H9 (cell line): ENCODE measurements around the gene CALML4. TPM values are rescaled to one million over a fixed set of nuclear protein-coding genes. Genes with fewer than 3 reads are reported as not detected.

Experiments used
- DNase-seq: peaks from one replicate; pipeline ENCODE4 v3.0.0-alpha.2; 2017
- H2AFZ ChIP-seq: one replicate; pipeline ENCODE4 v1.6.1; 2013; ENCODE audit warnings: mild to moderate bottlenecking, low read length, control low read depth, moderate library complexity
- H2AK5ac ChIP-seq: 2 replicates; pipeline ENCODE4 v1.6.1; 2013; ENCODE audit warnings: low read length, control low read depth, mixed read lengths; ENCODE audit not compliant: insufficient read length
- H2BK120ac ChIP-seq: one replicate; pipeline ENCODE4 v1.6.1; 2013; ENCODE audit warnings: low read depth, mild to moderate bottlenecking, low read length, control low read depth, inconsistent platforms; ENCODE audit not compliant: poor library complexity, severe bottlenecking
- H2BK12ac ChIP-seq: 2 replicates; pipeline ENCODE4 v1.6.1; 2013; ENCODE audit warnings: low read length, control low read depth, mixed read lengths, low read depth; ENCODE audit not compliant: insufficient read length
- H2BK15ac ChIP-seq: 2 replicates; pipeline ENCODE4 v1.6.1; 2013; ENCODE audit warnings: low read depth, low read length, control low read depth
- H2BK20ac ChIP-seq: one replicate; pipeline ENCODE4 v1.6.1; 2013; ENCODE audit warnings: low read depth, mild to moderate bottlenecking, low read length, control low read depth, inconsistent platforms; ENCODE audit not compliant: poor library complexity, severe bottlenecking
- H2BK5ac ChIP-seq: 2 replicates; pipeline ENCODE4 v1.6.1; 2013; ENCODE audit warnings: low read length, control low read depth, mixed read lengths; ENCODE audit not compliant: insufficient read length
- H3K14ac ChIP-seq: 2 replicates; pipeline ENCODE4 v1.6.1; 2013; ENCODE audit warnings: low read length, control low read depth; ENCODE audit not compliant: insufficient read depth
- H3K18ac ChIP-seq: 2 replicates; pipeline ENCODE4 v1.6.1; 2013; ENCODE audit warnings: low read depth, mild to moderate bottlenecking, mixed read lengths, low read length, control low read depth; ENCODE audit not compliant: insufficient read length
- H3K23ac ChIP-seq: 2 replicates; pipeline ENCODE4 v1.6.1; 2013; ENCODE audit warnings: low read length, control low read depth, mixed read lengths, low read depth; ENCODE audit not compliant: insufficient read length
- H3K23me2 ChIP-seq: 2 replicates; pipeline ENCODE4 v1.6.1; 2013; ENCODE audit warnings: low read depth, mild to moderate bottlenecking, mixed read lengths, low read length, control low read depth; ENCODE audit not compliant: insufficient read length, poor library complexity, severe bottlenecking
- H3K27ac ChIP-seq: 2 replicates; pipeline ENCODE4 v1.5.1; 2013; ENCODE audit warnings: low read length, control low read depth, mixed read lengths, low read depth; ENCODE audit not compliant: insufficient read length
- H3K27me3 ChIP-seq: 2 replicates; pipeline ENCODE4 v1.6.1; 2013; ENCODE audit warnings: low read length, control low read depth, inconsistent platforms; ENCODE audit not compliant: insufficient read depth
- H3K4ac ChIP-seq: 2 replicates; pipeline ENCODE4 v1.6.1; 2013; ENCODE audit warnings: low read depth, mild to moderate bottlenecking, control low read depth, inconsistent platforms, low read length, moderate library complexity
- H3K4me1 ChIP-seq: 2 replicates; pipeline ENCODE4 v1.6.1; 2013; ENCODE audit warnings: low read length, control low read depth, inconsistent platforms; ENCODE audit not compliant: insufficient read depth
- H3K4me2 ChIP-seq: 2 replicates; pipeline ENCODE4 v1.6.1; 2013; ENCODE audit warnings: low read length, control low read depth, mixed read lengths; ENCODE audit not compliant: insufficient read length, insufficient read depth
- H3K56ac ChIP-seq: 2 replicates; pipeline ENCODE4 v1.6.1; 2013; ENCODE audit warnings: low read depth, mild to moderate bottlenecking, mixed read lengths, low read length, control low read depth; ENCODE audit not compliant: insufficient read length
- H3K79me1 ChIP-seq: 2 replicates; pipeline ENCODE4 v1.6.1; 2013; ENCODE audit warnings: low read depth, mild to moderate bottlenecking, moderate library complexity, low read length, control low read depth, inconsistent platforms; ENCODE audit not compliant: insufficient read depth, poor library complexity, severe bottlenecking
- H3K79me2 ChIP-seq: 2 replicates; pipeline ENCODE4 v1.6.1; 2013; ENCODE audit warnings: low read length, control low read depth, inconsistent platforms; ENCODE audit not compliant: insufficient read depth
- H3K9ac ChIP-seq: 2 replicates; pipeline ENCODE4 v1.6.1; 2013; ENCODE audit warnings: low read length, control low read depth, mixed read lengths; ENCODE audit not compliant: insufficient read length; ENCODE audit errors: extremely low read depth
- H3K9me3 ChIP-seq: one replicate; pipeline ENCODE4 v1.6.1; 2013; ENCODE audit warnings: low read depth, low read length, inconsistent platforms; ENCODE audit not compliant: control insufficient read depth
- H3T11ph ChIP-seq: one replicate; pipeline ENCODE4 v1.6.1; 2013; ENCODE audit warnings: mild to moderate bottlenecking, low read length, control low read depth, inconsistent platforms
- H4K20me1 ChIP-seq: one replicate; pipeline ENCODE4 v1.6.1; 2013; ENCODE audit not compliant: control insufficient read depth, insufficient read length, insufficient read depth
- H4K5ac ChIP-seq: 2 replicates; pipeline ENCODE4 v1.6.1; 2013; ENCODE audit warnings: low read depth, mild to moderate bottlenecking, mixed read lengths, low read length, control low read depth; ENCODE audit not compliant: insufficient read length
- H4K8ac ChIP-seq: replicated peaks from 2 replicates; pipeline ENCODE4 v1.6.1; 2013; ENCODE audit warnings: low read length, control low read depth, mixed read lengths, low read depth; ENCODE audit not compliant: insufficient read length
- H4K91ac ChIP-seq: 2 replicates; pipeline ENCODE4 v1.6.1; 2013; ENCODE audit warnings: low read depth, mild to moderate bottlenecking, moderate library complexity, mixed read lengths, low read length, control low read depth; ENCODE audit not compliant: insufficient read length
- H3K27ac Mint-ChIP-seq, 3 experiments: 2 replicates in 2 of 3; 3 replicates in 1 of 3; pipeline ENCODE4 v1.8.0; 2020 to 2021; ENCODE audit warnings: mixed read lengths in 3 of 3, mild to moderate bottlenecking in 1 of 3, moderate library complexity in 1 of 3
- H3K27me3 Mint-ChIP-seq: 2 replicates; pipeline ENCODE4 v1.8.0; 2021; ENCODE audit warnings: low read depth, mild to moderate bottlenecking, moderate library complexity, mixed read lengths
- H3K36me3 Mint-ChIP-seq, 3 experiments: 2 replicates in 2 of 3; 3 replicates in 1 of 3; pipeline ENCODE4 v1.8.0; 2020 to 2021; ENCODE audit warnings: low read depth in 3 of 3, mixed read lengths in 3 of 3; ENCODE audit not compliant: insufficient read depth in 1 of 3
- H3K4me1 Mint-ChIP-seq, 2 experiments: 2 replicates each; pipeline ENCODE4 v1.8.0; 2020; ENCODE audit warnings: mixed read lengths in 2 of 2
- H3K4me3 Mint-ChIP-seq, 2 experiments: 2 replicates in 1 of 2; 3 replicates in 1 of 2; pipeline ENCODE4 v1.8.0; 2020 to 2021; ENCODE audit warnings: mild to moderate bottlenecking in 2 of 2, mixed read lengths in 2 of 2, moderate library complexity in 1 of 2
- H3K9me3 Mint-ChIP-seq, 2 experiments: 2 replicates in 1 of 2; 3 replicates in 1 of 2; pipeline ENCODE4 v1.8.0; 2020; ENCODE audit warnings: mild to moderate bottlenecking in 2 of 2, mixed read lengths in 2 of 2, moderate library complexity in 1 of 2
- WGBS: extraction: QIAGEN DNeasy Blood & Tissue Kit; methylation state at CpG from one replicate; pipeline ENCODE4 v1.1.7; 2013; ENCODE audit warnings: missing lambda C conversion rate, low lambda C conversion rate, mixed read lengths; ENCODE audit not compliant: insufficient read length; ENCODE audit errors: extremely low coverage; 5-methylcytosine and 5-hydroxymethylcytosine counted together
- total RNA-seq: library from RNA; stranded (reverse); gene quantifications from 2 replicates; pipeline ENCODE4 v1.2.1, GENCODE V29; 2021
- TF ChIP-seq, protein P1 (sequence below): fragments of 200-600 bp; sonication (generic); conservative IDR thresholded peaks from 3 replicates; pipeline ENCODE4 v1.8.0; 2021; ENCODE audit warnings: antibody characterized with exemption, mild to moderate bottlenecking

Gene CALML4
- total RNA-seq, 1 experiment from 2014 or later = 11.8 TPM

DNA sequence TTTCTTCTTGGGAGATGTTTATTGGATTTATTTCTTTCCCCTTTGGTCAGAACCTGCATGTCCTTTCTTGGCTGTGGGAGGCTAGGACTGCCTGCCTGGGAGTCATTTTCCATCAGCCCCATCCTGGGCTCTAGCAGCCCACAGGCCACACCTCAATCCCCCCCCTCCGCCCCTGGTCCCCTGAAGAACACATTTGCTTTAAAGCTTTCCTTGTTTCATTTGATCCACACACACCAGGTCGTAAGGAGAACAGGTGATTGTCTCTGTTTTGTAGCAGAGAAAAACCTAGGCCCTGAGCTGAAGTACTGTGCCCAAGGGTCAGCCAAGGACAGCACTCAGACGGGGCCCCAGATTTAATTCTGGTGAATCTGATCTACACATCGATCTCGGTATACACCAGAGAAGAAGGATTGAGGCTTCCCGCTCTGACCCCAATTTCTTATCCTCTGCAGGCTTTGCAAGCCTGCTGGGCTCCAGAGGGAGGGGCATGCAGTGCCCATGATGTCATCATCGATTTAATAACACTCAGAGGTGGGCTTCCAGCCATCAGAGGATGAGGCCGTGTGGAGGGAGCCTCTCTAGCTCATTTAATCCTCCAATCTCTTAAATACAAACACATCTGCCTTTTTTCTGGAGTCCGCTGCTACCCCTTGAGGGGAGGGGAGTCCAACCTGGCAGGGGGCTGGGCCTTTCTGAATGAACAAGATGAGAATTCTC lies 26.1 kb upstream of the CALML4 start:
- Histone ChIP-seq H3K9me3 (no peaks in the 10 kb centered on the region), H3K9ac (no peak overlapping the region), H3K14ac (no peak overlapping the region), H2AFZ (no peak overlapping the region), H2BK5ac (no peak overlapping the region), H3K79me2 (peaks cover 16% of the 10 kb centered on the region; the same call in 1 of the 2 replicates), H2BK15ac (no peak overlapping the region), H4K5ac (no peak overlapping the region), H2BK12ac (no peak overlapping the region), H3K4me2 (no peak overlapping the region), H4K20me1 (no peaks in the 10 kb centered on the region), H3K4ac (no peak overlapping the region), H2AK5ac (no peak overlapping the region), H2BK120ac (no peak overlapping the region), H3T11ph (no peak overlapping the region), H4K91ac (no peak overlapping the region), H4K8ac (no peak overlapping the region), H3K23ac (no peak overlapping the region), H3K27ac (no peak overlapping the region), H3K18ac (no peak overlapping the region), H3K27me3 (no peaks in the 10 kb centered on the region), H3K79me1 (no peaks in the 10 kb centered on the region), H3K56ac (no peak overlapping the region), H3K4me1 (peaks cover 12% of the 10 kb centered on the region; the same call in 1 of the 2 replicates), H2BK20ac (no peak overlapping the region), H3K23me2 (peaks cover 16% of the 10 kb centered on the region)
- Mint-ChIP-seq H3K4me1 (peaks cover 35 to 46% of the 10 kb centered on the region in 2 experiments), H3K9me3 (no peaks in the 10 kb centered on the region), H3K27me3 (peaks cover 16% of the 10 kb centered on the region), H3K36me3 (peaks cover 0 to 6% (median 0%) of the 10 kb centered on the region in 3 experiments; a peak in 2 of 7 replicates), H3K4me3 (peak overlapping the region in 1 of 2 experiments; percentile 71; a peak in 3 of 5 replicates), H3K27ac (peak overlapping the region in 1 of 3 experiments; percentile 49; a peak in 2 of 7 replicates)
- no peak for DNase-seq
- TF ChIP-seq, protein P1, sequence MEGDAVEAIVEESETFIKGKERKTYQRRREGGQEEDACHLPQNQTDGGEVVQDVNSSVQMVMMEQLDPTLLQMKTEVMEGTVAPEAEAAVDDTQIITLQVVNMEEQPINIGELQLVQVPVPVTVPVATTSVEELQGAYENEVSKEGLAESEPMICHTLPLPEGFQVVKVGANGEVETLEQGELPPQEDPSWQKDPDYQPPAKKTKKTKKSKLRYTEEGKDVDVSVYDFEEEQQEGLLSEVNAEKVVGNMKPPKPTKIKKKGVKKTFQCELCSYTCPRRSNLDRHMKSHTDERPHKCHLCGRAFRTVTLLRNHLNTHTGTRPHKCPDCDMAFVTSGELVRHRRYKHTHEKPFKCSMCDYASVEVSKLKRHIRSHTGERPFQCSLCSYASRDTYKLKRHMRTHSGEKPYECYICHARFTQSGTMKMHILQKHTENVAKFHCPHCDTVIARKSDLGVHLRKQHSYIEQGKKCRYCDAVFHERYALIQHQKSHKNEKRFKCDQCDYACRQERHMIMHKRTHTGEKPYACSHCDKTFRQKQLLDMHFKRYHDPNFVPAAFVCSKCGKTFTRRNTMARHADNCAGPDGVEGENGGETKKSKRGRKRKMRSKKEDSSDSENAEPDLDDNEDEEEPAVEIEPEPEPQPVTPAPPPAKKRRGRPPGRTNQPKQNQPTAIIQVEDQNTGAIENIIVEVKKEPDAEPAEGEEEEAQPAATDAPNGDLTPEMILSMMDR = no peak
- no CpG with 5 or more reads among the region's 9 CpGs for WGBS
